H1 (cell line): ENCODE results near the gene LRRK1. TPM values are rescaled to one million over a fixed set of nuclear protein-coding genes. Genes with fewer than 3 reads are reported as not detected.

Experiments
- ATF3 ChIP-seq: IDR thresholded peaks from 2 replicates; pipeline ENCODE4 v1.6.1; 2011; ENCODE audit warnings: low read depth, mild to moderate bottlenecking, low read length; ENCODE audit not compliant: insufficient read depth
- SP1 ChIP-seq: IDR thresholded peaks from 2 replicates; pipeline ENCODE4 v1.6.1; 2011; ENCODE audit warnings: low read depth, low read length
- SUZ12 ChIP-seq: fragments of 200-600 bp; sonication (generic); IDR thresholded peaks from 2 replicates; pipeline ENCODE4 v1.6.1; 2012; ENCODE audit warnings: mild to moderate bottlenecking, inconsistent platforms, low read length, moderate library complexity, mixed read lengths
- polyA plus RNA-seq, 7 experiments: library from polyadenylated mRNA; depleted of rRNA in 3 of 7; stranded (reverse) in 5 of 7; unstranded in 2 of 7; fragments of >200 nt in 5 of 7; fragments of 200-250 nt in 2 of 7; gene quantifications; 1 replicate in 5 of 7; 2 replicates in 1 of 7; 4 replicates in 1 of 7; pipeline versions ENCODE4 v1.2.1 to v1.2.3, GENCODE V29; 2011 to 2013; ENCODE audit warnings: missing spikeins in 2 of 7, mixed read lengths in 2 of 7
- total RNA-seq: library from RNA; stranded (reverse); fragmentation: NEBNext Ultra II Directional; extraction: Animal tissue kit (Norgen Biotek cat#: 25700); gene quantifications from 2 replicates; pipeline ENCODE4 v1.2.1, GENCODE V29; 2021
- TF ChIP-seq, protein P1 (sequence below): fragments of 300-600 bp; sonication (generic); IDR thresholded peaks from 2 replicates; pipeline ENCODE4 v1.7.1; 2012; ENCODE audit warnings: low read length, moderate library complexity, mild to moderate bottlenecking, inconsistent platforms; ENCODE audit not compliant: insufficient replicate concordance

LRRK1 gene
- total and polyA plus RNA-seq, 2 of the 8 experiments (the other 6 are each of a cell fraction or from before 2014, with no cell fraction given), result 1.2 to 3.6 TPM

DNA sequence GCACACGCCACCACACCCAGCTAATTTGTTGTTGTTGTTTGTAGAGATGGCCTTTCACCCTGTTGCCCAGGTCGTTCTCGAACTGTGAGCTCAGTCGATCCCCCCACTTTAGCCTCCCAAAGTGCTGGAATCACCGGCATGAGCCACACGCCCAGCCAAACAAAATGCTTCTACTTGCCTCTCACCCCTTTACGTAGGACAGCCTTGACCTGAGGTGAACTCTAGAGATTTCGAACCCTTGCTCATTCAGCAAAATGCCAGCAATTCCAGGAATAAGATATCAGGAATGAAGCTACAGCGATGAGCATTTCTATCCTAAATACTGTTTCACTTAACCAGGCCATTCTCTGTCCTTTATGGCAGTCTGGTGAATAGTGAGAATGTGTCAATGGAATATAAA lies 135.0 kb downstream of the LRRK1 start (continued):
- TF ChIP-seq SP1, result no peak
- no peak for TF ChIP-seq SUZ12
- no peak for TF ChIP-seq ATF3
- TF ChIP-seq, protein P1, sequence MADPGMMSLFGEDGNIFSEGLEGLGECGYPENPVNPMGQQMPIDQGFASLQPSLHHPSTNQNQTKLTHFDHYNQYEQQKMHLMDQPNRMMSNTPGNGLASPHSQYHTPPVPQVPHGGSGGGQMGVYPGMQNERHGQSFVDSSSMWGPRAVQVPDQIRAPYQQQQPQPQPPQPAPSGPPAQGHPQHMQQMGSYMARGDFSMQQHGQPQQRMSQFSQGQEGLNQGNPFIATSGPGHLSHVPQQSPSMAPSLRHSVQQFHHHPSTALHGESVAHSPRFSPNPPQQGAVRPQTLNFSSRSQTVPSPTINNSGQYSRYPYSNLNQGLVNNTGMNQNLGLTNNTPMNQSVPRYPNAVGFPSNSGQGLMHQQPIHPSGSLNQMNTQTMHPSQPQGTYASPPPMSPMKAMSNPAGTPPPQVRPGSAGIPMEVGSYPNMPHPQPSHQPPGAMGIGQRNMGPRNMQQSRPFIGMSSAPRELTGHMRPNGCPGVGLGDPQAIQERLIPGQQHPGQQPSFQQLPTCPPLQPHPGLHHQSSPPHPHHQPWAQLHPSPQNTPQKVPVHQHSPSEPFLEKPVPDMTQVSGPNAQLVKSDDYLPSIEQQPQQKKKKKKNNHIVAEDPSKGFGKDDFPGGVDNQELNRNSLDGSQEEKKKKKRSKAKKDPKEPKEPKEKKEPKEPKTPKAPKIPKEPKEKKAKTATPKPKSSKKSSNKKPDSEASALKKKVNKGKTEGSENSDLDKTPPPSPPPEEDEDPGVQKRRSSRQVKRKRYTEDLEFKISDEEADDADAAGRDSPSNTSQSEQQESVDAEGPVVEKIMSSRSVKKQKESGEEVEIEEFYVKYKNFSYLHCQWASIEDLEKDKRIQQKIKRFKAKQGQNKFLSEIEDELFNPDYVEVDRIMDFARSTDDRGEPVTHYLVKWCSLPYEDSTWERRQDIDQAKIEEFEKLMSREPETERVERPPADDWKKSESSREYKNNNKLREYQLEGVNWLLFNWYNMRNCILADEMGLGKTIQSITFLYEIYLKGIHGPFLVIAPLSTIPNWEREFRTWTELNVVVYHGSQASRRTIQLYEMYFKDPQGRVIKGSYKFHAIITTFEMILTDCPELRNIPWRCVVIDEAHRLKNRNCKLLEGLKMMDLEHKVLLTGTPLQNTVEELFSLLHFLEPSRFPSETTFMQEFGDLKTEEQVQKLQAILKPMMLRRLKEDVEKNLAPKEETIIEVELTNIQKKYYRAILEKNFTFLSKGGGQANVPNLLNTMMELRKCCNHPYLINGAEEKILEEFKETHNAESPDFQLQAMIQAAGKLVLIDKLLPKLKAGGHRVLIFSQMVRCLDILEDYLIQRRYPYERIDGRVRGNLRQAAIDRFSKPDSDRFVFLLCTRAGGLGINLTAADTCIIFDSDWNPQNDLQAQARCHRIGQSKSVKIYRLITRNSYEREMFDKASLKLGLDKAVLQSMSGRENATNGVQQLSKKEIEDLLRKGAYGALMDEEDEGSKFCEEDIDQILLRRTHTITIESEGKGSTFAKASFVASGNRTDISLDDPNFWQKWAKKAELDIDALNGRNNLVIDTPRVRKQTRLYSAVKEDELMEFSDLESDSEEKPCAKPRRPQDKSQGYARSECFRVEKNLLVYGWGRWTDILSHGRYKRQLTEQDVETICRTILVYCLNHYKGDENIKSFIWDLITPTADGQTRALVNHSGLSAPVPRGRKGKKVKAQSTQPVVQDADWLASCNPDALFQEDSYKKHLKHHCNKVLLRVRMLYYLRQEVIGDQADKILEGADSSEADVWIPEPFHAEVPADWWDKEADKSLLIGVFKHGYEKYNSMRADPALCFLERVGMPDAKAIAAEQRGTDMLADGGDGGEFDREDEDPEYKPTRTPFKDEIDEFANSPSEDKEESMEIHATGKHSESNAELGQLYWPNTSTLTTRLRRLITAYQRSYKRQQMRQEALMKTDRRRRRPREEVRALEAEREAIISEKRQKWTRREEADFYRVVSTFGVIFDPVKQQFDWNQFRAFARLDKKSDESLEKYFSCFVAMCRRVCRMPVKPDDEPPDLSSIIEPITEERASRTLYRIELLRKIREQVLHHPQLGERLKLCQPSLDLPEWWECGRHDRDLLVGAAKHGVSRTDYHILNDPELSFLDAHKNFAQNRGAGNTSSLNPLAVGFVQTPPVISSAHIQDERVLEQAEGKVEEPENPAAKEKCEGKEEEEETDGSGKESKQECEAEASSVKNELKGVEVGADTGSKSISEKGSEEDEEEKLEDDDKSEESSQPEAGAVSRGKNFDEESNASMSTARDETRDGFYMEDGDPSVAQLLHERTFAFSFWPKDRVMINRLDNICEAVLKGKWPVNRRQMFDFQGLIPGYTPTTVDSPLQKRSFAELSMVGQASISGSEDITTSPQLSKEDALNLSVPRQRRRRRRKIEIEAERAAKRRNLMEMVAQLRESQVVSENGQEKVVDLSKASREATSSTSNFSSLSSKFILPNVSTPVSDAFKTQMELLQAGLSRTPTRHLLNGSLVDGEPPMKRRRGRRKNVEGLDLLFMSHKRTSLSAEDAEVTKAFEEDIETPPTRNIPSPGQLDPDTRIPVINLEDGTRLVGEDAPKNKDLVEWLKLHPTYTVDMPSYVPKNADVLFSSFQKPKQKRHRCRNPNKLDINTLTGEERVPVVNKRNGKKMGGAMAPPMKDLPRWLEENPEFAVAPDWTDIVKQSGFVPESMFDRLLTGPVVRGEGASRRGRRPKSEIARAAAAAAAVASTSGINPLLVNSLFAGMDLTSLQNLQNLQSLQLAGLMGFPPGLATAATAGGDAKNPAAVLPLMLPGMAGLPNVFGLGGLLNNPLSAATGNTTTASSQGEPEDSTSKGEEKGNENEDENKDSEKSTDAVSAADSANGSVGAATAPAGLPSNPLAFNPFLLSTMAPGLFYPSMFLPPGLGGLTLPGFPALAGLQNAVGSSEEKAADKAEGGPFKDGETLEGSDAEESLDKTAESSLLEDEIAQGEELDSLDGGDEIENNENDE, result no peak
